Measurements from ENCODE around the gene SPEF2. TPM values are rescaled to one million over a fixed set of nuclear protein-coding genes. Genes with fewer than 3 reads are reported as not detected.

SPEF2 gene
- total RNA-seq (2014; rRNA removed; shearing (Covaris generic)) (0.03 TPM in 1 of 2 replicates, not detected in the other), total RNA-seq (2022) (not detected in 2 replicates), Bru-seq, nascent RNA (percentile 9 among the genes with signal in this experiment), BruChase-seq, experiment 1, labeled RNA remaining after a 6-hour chase (not detected), BruChase-seq, experiment 2, labeled RNA remaining after a 2-hour chase (percentile 3 among the genes with signal in this experiment)
- long read RNA-seq: 0 reads

- Histone ChIP-seq H3K9me2 (ENCODE audit: insufficient read depth, low read length) (no peaks in the 10 kb centered on the region), H3K4me2 (ENCODE audit: low read length) (no peak within 1 kb of the TSS), H3K9me3 (ENCODE audit: low read length) (0 out of 2 replicates have a peak, but pooled peaks cover 4% of the 10 kb centered on the region), H3K79me2 (ENCODE audit: insufficient read depth, low read depth, low read length) (no peaks in the 10 kb centered on the region), H3K27ac (ENCODE audit: low read depth, low read length, poor library complexity, severe bottlenecking) (no peak within 1 kb of the TSS), H3K4me1 (ENCODE audit: insufficient read depth, low read length, poor library complexity, severe bottlenecking) (no peaks in the 10 kb centered on the region), H3K4me3 (ENCODE audit: low read depth, low read length, poor library complexity, severe bottlenecking) (no peak within 1 kb of the TSS), H2AFZ (ENCODE audit: low read length) (no peak within 1 kb of the TSS), H3K36me3 (ENCODE audit: insufficient read depth, low read length) (no peaks in the 10 kb centered on the region), H4K20me1 (ENCODE audit: insufficient read depth, low read length) (no peaks in the 10 kb centered on the region)
- no peak for DNase-seq (ENCODE audit: low spot score)
- no TSS peak for BruUV-seq (replicated peaks)
- CTCF ChIA-PET (ENCODE audit: unreplicated experiment): no interaction called here
- intact Hi-C loops (cut with micrococcal nuclease; ENCODE audit: unreplicated experiment): no loop called here
- POLR2A ChIA-PET: interaction anchor here (1.4 kb wide), 1 partner anchor 141 kb away, joined by 3 read pairs; no protein-coding TSS in a partner anchor
- no peak for TF ChIP-seq EZH2phosphoT487 (IDR thresholded peaks at IDR 0.05; ENCODE audit: borderline replicate concordance, low read depth, low read length)
- TF ChIP-seq CTCF (conservative IDR thresholded peaks at IDR 0.05; ENCODE audit: low read length): peak; percentile 38; the same call in 1 of the 2 replicates
Measured at GRCh38 chr5:35617435-35618303, at the start of gene SPEF2. Gene SPEF2 (plus strand): TSS chr5:35617863. CDS start chr5:35617998, 135 bp downstream.

- H3K79me2 ChIP-seq (ENCODE audit: insufficient read depth, low read depth, low read length): no peaks in the 10 kb centered on the region
- BruUV-seq (replicated peaks): no TSS peak
- no peaks in the 10 kb centered on the region for H4K20me1 ChIP-seq (ENCODE audit: insufficient read depth, low read length)
- intact Hi-C loops (cut with micrococcal nuclease; ENCODE audit: unreplicated experiment): no loop called here
- TF ChIP-seq EZH2phosphoT487 (IDR thresholded peaks at IDR 0.05; ENCODE audit: borderline replicate concordance, low read depth, low read length) (no peak), CTCF (conservative IDR thresholded peaks at IDR 0.05; ENCODE audit: low read length) (no peak)
- ChIA-PET POLR2A (no interaction called here), CTCF (ENCODE audit: unreplicated experiment) (no interaction called here)
- H2AFZ ChIP-seq (ENCODE audit: low read length): no peak overlapping the region
- H3K27ac ChIP-seq (ENCODE audit: low read depth, low read length, poor library complexity, severe bottlenecking): no peak overlapping the region
- no peak overlapping the region for H3K4me2 ChIP-seq (ENCODE audit: low read length)
- no peaks in the 10 kb centered on the region for H3K36me3 ChIP-seq (ENCODE audit: insufficient read depth, low read length)
- no peaks in the 10 kb centered on the region for H3K9me2 ChIP-seq (ENCODE audit: insufficient read depth, low read length)
- no peaks in the 10 kb centered on the region for H3K9me3 ChIP-seq (ENCODE audit: low read length)
- H3K4me3 ChIP-seq (ENCODE audit: low read depth, low read length, poor library complexity, severe bottlenecking): no peak overlapping the region
- no peaks in the 10 kb centered on the region for H3K4me1 ChIP-seq (ENCODE audit: insufficient read depth, low read length, poor library complexity, severe bottlenecking)
- no peak for DNase-seq (ENCODE audit: low spot score)
Measured at GRCh38 chr5:35575578-35575977, 42.1 kb upstream of the SPEF2 start.

- no peak overlapping the region for H2AFZ ChIP-seq (ENCODE audit: low read length)
- H3K27ac ChIP-seq (ENCODE audit: low read depth, low read length, poor library complexity, severe bottlenecking): no peak overlapping the region
- POLR2A ChIA-PET: no interaction called here
- no peaks in the 10 kb centered on the region for H3K36me3 ChIP-seq (ENCODE audit: insufficient read depth, low read length)
- DNase-seq (ENCODE audit: low spot score): no peak
- no peaks in the 10 kb centered on the region for H4K20me1 ChIP-seq (ENCODE audit: insufficient read depth, low read length)
- no peak overlapping the region for H3K4me3 ChIP-seq (ENCODE audit: low read depth, low read length, poor library complexity, severe bottlenecking)
- intact Hi-C loops (cut with micrococcal nuclease; ENCODE audit: unreplicated experiment): no loop called here
- no peaks in the 10 kb centered on the region for H3K4me1 ChIP-seq (ENCODE audit: insufficient read depth, low read length, poor library complexity, severe bottlenecking)
- BruUV-seq (replicated peaks): no TSS peak
- no peaks in the 10 kb centered on the region for H3K79me2 ChIP-seq (ENCODE audit: insufficient read depth, low read depth, low read length)
- no peaks in the 10 kb centered on the region for H3K9me2 ChIP-seq (ENCODE audit: insufficient read depth, low read length)
- CTCF ChIA-PET (ENCODE audit: unreplicated experiment): no interaction called here
- TF ChIP-seq EZH2phosphoT487 (IDR thresholded peaks at IDR 0.05; ENCODE audit: borderline replicate concordance, low read depth, low read length) (no peak), CTCF (conservative IDR thresholded peaks at IDR 0.05; ENCODE audit: low read length) (no peak)
- H3K9me3 ChIP-seq (ENCODE audit: low read length): no peaks in the 10 kb centered on the region
- H3K4me2 ChIP-seq (ENCODE audit: low read length): no peak overlapping the region
Measured at GRCh38 chr5:35587419-35587818, 30.2 kb upstream of the SPEF2 start.
